ENCODE measurements around the gene A3GALT2.

A3GALT2 gene

DNA sequence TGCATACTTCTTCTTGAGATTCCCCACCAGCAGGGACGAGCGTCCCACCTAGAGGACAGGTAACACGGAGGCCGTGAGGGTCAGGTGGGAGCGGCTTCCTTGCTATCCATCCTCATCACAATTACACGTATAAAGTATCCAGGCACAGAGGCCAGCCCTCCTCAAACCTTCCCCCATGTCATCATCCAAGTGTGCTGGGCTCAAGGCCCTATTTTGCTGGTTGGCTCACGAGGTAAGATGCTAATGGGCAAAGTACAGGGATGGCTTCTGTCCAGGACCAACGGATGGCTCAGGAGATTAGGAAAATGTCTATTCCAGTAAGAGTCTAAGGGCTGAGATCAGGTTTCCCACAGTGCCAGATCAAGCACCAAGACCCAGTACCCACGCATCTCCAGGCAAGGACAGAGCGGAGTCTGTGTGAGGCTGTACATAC lies 11.5 kb upstream of the A3GALT2 start:
- peak; percentile 81 for DNase-seq (ENCODE audit: low spot score)

DNA sequence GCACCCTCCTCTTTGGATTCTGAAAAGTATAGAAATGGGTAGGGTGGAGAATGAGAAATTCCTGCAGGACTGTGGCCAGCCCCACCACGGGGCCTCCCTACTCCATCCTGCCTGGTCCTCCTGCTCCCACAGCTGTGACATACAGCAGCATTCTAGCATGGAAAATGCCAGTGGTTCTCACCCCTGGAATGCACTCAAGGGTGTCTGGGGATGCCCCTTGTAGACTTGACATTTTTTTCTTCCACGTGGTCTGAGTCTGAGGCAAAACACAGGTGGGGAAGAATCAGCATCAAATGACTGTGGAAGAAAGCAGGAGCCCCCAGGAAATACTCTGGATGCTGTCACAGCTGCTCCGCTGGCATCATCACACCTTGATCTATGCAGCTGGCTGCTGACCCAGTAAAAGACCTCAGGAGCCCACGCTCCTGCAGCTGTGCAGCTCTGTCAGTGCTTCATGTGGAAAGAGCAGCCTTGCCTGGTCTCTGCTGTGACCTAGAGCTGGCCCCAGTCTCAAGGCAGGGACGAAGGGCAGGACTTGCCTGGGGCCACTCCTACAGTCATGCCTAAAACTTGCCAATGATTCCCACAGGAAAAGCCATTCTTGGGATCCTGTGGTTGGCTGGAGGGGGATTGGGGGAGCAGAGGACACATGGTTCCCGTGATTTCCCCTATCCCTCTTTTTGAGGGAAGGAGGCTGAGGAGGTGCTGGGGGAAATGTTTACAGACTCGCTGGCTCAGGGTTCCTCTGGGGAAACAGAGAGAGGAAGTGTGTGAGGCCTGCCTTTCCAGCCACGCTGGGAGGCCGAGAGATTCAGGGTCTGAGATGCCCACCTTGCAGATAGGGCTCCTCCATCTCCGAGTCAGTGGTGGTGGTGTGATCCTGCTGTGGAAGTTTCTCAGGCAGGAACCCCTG lies 10.8 kb upstream of the A3GALT2 start:
- DNase-seq (ENCODE audit: low spot score): no peak

DNA sequence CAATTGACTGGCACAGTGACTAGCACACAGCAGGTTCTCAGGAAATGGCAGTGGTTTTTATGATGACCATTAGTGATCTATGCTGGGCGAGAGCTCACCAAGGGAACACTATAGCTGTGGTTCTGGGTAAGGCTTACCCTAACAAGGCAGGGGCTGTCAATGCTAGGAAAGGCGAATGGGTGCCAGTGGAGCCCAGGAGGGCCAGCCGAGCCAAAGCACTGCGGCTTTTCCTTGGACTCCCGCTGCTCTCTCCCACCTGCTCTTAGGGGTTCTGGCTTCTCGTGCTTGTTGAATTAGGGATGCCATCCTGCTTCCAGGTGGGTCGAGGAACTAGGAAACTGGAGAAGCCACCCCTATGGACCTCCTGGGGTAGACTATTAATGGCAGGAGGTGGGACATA lies 10.0 kb upstream of the A3GALT2 start:
- no peak for DNase-seq (ENCODE audit: low spot score)

GRCh38 chr1:33330361-33330890 lies 9.5 kb upstream of the A3GALT2 start:
- no peak for DNase-seq (ENCODE audit: low spot score)

GRCh38 chr1:33329600-33330305 lies 8.9 kb upstream of the A3GALT2 start:
- no peak for DNase-seq (ENCODE audit: low spot score)

- no peak for DNase-seq (ENCODE audit: low spot score)
Observed at GRCh38 chr1:33328817-33329216, 7.9 kb upstream of the A3GALT2 start.

DNA sequence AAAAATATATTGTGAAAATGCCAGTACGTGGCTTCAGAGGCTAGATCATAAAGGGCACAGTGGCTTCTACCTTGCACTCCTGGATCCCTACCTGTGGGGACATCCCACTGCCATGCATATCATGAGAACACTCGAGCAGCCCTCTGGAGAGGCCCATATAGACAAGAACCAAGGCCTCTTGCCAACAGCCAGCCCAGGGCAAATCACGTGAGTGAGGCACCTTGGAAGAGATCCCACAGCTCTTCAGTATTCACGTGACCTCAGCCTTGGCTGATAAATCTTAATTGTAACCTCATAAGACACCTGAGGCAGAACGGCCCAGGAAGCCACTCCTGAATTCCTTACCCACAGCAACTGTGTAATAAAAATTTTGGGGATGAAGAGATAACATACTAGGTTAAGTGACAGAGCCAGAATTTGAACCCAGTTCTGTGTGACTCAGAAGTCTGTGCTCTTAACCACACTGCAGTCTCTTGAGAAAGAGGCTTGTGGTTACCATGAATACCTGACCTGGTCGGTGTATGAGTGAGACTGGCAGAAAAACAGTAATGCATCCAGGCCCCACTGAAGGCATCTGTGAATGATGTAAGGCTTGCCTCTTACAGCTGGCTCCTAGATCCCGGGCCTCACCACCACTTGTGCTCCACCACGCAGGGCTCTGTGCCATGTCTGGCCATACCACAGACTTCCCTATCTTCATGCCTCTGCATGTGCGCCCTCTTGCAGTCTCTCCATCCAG lies 6.9 kb upstream of the A3GALT2 start:
- peak; percentile 77 for DNase-seq (ENCODE audit: low spot score)

- DNase-seq (ENCODE audit: low spot score): no peak
Observed at GRCh38 chr1:33326785-33327184, 5.9 kb upstream of the A3GALT2 start.

GRCh38 chr1:33324677-33325575 lies 4.0 kb upstream of the A3GALT2 start:
- DNase-seq (ENCODE audit: low spot score): no peak

GRCh38 chr1:33323663-33324477 lies 3.0 kb upstream of the A3GALT2 start:
- no peak for DNase-seq (ENCODE audit: low spot score)

DNA sequence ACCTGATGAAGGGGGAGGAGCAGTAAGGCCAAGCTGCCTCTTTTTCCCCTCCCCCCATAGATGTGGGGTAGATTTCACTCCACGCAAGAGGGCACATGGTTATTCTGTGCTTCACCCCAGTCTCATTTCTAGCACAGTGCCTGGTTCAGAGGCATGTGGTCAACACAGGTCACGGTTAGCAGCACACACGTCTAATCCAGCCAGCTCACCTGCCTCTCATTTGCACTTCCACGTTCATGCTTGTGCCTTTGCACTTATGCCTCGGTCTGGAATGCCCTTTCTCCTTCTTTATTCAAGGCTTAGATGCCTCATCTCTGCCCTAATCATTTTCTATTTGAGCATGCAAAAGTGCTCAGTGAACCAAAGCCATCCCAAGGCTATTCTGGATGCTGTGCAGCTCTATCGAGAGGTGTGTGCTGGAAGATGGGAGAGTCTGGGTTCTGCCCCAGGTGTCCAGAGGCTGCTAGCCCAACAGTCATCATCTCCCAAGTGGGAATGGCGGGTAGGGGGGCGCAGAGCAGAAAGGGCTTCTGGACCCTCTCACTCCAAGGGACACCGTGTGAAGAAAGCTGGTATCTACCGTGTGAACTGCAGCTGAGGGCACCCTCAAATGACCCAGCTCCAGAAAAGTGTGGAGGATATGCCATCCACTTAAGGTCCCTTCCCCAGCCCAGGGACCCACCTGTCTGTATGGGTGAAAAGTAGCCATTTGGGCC lies 2.1 kb upstream of the A3GALT2 start:
- DNase-seq (ENCODE audit: low spot score): no peak

DNA sequence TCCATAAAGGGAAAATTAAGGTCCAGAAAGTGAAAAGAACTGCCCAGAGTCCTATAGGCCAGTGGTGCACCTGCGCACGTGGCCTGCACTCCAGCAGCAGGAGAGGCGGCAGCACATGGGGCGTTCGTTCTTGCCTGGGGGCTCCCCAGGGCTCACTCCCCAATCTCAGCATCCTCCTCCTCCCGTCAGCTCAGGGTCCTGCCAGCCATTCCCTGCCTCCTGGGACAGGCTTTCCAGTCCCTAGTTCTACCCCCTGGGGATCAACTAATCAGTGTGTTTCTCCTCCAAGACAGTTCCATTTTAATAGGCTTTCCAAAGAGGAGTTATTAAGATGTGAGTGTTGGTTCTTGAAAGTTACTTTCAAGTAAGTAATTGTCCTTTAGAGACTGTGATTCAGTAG lies 1.2 kb upstream of the A3GALT2 start:
- no peak for DNase-seq (ENCODE audit: low spot score)

DNA sequence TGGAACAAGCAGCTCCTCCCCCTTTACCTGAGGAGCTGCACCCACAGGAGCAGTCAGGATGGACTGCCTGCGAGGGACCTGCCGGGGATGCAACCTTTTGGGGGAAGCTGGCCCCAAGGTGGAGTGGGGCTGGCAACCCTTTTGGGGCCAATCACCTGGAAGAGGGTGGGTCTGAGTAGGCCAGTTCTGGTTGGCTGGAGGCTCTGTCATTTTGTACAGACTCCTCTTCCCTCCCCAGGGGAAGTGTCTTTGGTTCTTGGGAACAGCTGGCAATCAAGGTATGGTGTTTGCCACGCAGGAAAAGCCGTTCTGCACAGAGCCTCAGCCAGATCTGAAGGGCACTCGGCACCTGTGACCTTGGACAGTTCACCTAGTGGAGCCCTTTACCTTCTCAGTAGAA lies 280 bp upstream of the A3GALT2 start:
- no peak for DNase-seq (ENCODE audit: low spot score)

DNA sequence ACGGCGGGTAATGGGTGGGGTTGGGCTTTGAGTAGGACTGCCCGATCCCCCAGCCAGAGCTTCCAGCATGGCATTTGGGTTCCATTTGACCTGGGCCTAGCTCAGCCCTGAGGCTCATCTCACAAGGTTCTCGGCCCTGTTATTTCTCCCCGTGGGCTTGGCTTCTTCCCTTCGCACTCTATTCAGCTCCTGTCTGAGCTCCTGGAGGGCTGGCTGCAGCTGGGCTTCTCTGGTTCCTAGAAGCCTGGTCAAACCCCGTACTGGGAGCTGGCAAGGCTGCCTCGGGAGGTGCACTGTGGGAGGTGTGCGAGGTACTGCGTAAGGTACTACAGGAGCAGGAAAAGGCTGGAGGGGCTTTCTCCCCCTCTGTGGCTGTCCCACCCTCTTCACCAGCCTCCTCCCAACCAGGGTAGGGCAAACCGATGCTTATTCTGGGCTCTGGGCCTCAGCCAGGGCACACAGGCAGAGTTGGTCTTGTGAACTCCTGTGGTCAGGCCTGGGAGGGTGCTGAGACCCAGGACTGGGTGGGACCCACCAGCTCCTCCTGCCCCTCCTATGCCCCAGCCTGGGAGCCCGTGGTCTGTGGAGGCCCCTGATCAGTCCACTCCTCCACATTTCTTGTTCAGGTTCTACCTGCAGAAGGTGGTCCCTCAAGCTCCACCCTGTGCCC lies 814 bp downstream of the A3GALT2 start:
- DNase-seq (ENCODE audit: low spot score): no peak

DNA sequence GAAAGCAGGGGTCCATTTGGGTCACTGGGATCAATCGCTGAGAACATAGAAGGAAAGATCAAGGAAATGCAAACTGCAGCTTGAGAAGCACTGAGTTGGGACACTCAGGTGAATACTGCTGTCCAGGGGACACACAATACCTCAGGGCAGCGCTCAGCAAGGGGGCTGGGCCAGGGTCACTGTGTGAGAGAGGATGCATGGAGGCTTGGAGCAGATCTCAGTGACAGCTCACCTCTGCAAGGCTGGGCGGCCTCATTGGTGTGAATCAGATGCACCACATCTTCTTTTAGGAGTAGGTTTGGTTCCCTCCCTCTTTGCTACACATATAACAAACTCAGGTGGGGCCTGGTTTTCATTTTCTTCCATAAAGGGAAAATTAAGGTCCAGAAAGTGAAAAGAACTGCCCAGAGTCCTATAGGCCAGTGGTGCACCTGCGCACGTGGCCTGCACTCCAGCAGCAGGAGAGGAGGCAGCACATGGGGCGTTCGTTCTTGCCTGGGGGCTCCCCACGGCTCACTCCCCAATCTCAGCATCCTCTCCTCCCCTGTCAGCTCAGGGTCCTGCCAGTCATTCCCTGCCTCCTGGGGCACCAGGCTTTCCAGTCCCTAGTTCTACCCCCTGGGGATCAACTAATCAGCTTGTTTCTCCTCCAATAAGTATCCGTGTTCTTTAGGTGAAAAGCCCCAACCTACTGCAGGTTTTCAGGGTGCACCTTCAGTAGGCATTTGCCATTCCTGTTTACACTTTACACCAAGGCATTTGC lies 1.5 kb downstream of the A3GALT2 start:
- no peak for DNase-seq (ENCODE audit: low spot score)

DNA sequence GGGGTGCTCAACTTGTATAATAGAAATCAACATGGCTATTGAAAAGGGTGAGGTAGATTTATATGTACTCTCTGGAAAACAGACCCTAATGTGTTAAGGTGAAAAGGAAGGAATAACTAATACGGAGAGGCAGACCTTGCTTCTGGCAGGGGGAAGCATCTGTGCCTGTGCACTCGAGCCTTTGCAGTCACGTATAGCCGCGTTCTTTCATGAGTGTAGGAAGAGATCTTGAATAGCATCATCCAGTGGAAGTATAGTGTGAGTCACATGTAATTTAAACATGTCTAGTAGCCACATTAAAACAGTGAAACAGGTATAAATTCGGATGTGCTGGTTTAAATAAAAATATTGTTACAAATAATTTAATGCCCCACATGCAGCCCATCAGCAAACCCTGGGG lies 3.0 kb downstream of the A3GALT2 start:
- DNase-seq (ENCODE audit: low spot score): no peak

DNA sequence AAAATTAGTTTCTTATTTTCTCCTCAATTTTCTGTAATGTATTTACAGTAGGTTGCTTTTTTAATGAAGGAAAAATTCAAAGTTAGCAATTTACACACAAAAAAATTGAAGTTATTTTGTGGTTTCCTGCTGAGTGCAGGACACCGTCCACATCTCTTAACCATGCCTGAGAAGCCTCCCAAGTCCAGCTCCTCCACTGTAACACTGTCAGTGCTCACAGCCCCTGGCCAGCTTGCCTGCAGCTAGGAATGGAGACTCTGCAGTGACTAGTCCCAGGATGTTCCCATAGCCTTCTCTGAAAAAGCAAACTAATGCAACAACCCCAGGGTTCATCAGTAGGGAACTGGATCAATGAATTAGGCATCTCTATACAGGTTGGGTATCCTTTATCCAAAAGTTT lies 3.5 kb downstream of the A3GALT2 start:
- DNase-seq (ENCODE audit: low spot score): no peak

DNA sequence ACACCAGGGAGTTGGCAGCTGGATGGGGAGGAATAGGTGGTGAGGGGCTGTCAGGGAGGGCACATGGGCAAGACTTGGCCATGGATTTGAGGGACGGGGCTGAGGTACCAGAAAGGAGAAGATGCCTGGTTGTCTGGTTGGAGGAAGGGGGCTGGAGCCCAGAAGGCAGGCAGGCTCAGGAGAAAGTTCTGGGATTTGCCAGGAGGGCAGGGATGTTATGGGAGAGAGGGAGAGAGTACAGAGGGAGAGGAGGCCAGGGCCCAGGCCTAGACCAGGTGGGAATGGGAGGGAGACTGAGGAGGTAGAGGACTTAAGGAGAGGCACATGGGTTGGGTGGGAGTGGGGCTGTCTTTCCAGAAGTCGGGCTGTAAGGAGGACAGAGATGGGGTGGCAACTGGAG lies 4.3 kb downstream of the A3GALT2 start:
- DNase-seq (ENCODE audit: low spot score): no peak
